BJ (cell line): ENCODE data around the gene ADARB2. TPM values are rescaled to one million over a fixed set of nuclear protein-coding genes. Genes with fewer than 3 reads are reported as not detected.

Source experiments
- CTCF ChIA-PET: fragments of 350-600 bp; formaldehyde crosslinking; extraction: SDS; loops from one replicate; lab custom pipeline; 2021; ENCODE audit warnings: antibody characterized with exemption, inconsistent platforms; lab: Yijun Ruan, JAX
- POLR2A ChIA-PET: fragments of 300-600 bp; sonication (Branson Sonifier 250); formaldehyde crosslinking; extraction: SDS; loops from one replicate; lab custom pipeline; 2021; ENCODE audit warnings: antibody characterized with exemption; lab: Charles Lee
- DNase-seq: peaks from one replicate; pipeline ENCODE4 v3.0.0-alpha.2; 2011; ENCODE audit warnings: low read depth
- H3K27me3 ChIP-seq: 2 replicates; pipeline ENCODE4 v1.6.0; 2011; ENCODE audit warnings: low read length; ENCODE audit not compliant: control insufficient read depth, insufficient read depth
- H3K36me3 ChIP-seq: 2 replicates; pipeline ENCODE4 v1.5.1; 2011; ENCODE audit warnings: low read length; ENCODE audit not compliant: control insufficient read depth, insufficient read depth
- H3K4me3 ChIP-seq: 2 replicates; pipeline ENCODE4 v1.5.1; 2011; ENCODE audit warnings: low read depth, mild to moderate bottlenecking, control low read depth, low read length
- CTCF ChIP-seq: IDR thresholded peaks from 2 replicates; pipeline ENCODE4 v1.5.1; 2011; ENCODE audit warnings: low read depth, mild to moderate bottlenecking, control low read depth, inconsistent platforms, low read length, moderate library complexity; ENCODE audit not compliant: insufficient read depth
- polyA plus RNA-seq: library from polyadenylated mRNA; depleted of rRNA; stranded (reverse); fragments of >200 nt; gene quantifications from 2 replicates; pipeline ENCODE4 v1.2.3, GENCODE V29; 2011

ADARB2 gene
- polyA plus RNA-seq, 1 experiment, result not detected

- no peak for DNase-seq
- POLR2A ChIA-PET, result no interaction called here
- Histone ChIP-seq H3K4me3 (no peak overlapping the region), H3K27me3 (no peaks in the 10 kb centered on the region), H3K36me3 (no peaks in the 10 kb centered on the region)
- CTCF ChIA-PET, result no interaction called here
- no peak for TF ChIP-seq CTCF
Observed at GRCh38 chr10:1488970-1489548, 248.3 kb downstream of the ADARB2 start.

GRCh38 chr10:1486841-1487687 is 250.3 kb downstream of the ADARB2 start:
- CTCF ChIA-PET, result no interaction called here

GRCh38 chr10:1485357-1485756 is 252.0 kb downstream of the ADARB2 start:
- no peaks in the 10 kb centered on the region for H3K36me3 ChIP-seq
- ChIA-PET POLR2A (no interaction called here), CTCF (no interaction called here)
- TF ChIP-seq CTCF, result no peak
- no peak overlapping the region for H3K4me3 ChIP-seq
- no peaks in the 10 kb centered on the region for H3K27me3 ChIP-seq
- DNase-seq, result no peak

More at GRCh38 chr10:1486841-1487687, 250.3 kb downstream of the ADARB2 start:
- H3K4me3 ChIP-seq, result no peak overlapping the region
- DNase-seq, result no peak
- H3K36me3 ChIP-seq, result no peaks in the 10 kb centered on the region
- no peaks in the 10 kb centered on the region for H3K27me3 ChIP-seq
- TF ChIP-seq CTCF, result no peak
- POLR2A ChIA-PET, result no interaction called here

GRCh38 chr10:1483826-1484225 is 253.5 kb downstream of the ADARB2 start:
- Histone ChIP-seq H3K4me3 (no peak overlapping the region), H3K27me3 (no peaks in the 10 kb centered on the region), H3K36me3 (no peaks in the 10 kb centered on the region)
- POLR2A ChIA-PET, result no interaction called here
- DNase-seq, result no peak
- CTCF ChIA-PET, result no interaction called here
- no peak for TF ChIP-seq CTCF

GRCh38 chr10:1483246-1483645 is 254.1 kb downstream of the ADARB2 start:
- H3K36me3 ChIP-seq, result no peaks in the 10 kb centered on the region
- H3K27me3 ChIP-seq, result no peaks in the 10 kb centered on the region
- no peak for DNase-seq
- ChIA-PET CTCF (no interaction called here), POLR2A (no interaction called here)
- H3K4me3 ChIP-seq, result no peak overlapping the region
- no peak for TF ChIP-seq CTCF
